ENCODE measurements around the gene PTPN5.
"Not testable (repeated sequence)": the region's sequence is repeated elsewhere in the genome, so short reads cannot be mapped to it uniquely, and the experiment has no call there.

The PTPN5 gene

DNA sequence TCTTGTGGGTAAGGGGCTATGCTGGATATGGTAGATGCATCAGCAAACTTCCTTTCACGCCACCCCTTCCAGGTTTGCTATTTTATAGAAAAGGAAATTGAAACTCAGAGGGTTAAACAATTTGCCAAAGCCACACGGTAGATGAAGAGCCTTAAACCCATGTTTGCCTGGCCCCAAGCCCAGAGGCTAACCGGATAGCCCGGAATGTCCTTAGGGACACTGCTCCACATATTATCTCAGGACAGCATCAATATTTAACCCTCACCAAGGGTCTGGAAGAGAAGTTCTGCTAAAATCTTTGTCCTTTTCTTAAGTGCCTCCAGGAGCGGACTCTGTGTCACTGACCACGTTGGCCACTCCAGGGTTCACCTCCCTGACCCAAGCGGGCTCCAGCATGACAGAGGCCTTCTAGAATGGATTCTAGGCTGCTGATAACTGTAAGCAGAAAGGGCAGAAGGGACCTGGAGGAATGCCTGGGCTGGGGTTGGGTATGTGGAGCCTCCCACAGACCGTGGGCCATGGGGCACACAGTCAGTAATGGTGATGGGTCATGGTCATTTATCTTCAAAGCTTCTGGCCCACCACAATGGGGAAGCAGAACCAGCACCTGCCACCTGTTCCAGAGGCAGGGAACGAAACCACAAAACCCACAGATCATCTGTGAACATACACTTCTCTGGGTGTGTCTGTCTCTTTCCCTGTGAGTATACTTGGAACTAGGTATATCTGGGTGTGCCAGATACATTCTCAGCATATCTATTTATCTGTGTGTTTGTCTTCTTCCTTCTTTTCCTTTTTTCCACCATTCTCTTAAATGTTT lies 98.4 kb downstream of the PTPN5 start:
- H3K27ac ChIP-seq (replicated peaks): no peak overlapping the region
- no peak for DNase-seq (ENCODE audit: low read depth in 1 of 2, low spot score in 1 of 2)
- H3K4me3 ChIP-seq (replicated peaks; ENCODE audit: insufficient read depth, low read length): no peak overlapping the region
- TF ChIP-seq SPI1 (IDR thresholded peaks at IDR 0.05; ENCODE audit: borderline replicate concordance, low read depth) (no peak), POLR2AphosphoS5 (IDR thresholded peaks at IDR 0.05; ENCODE audit: low read depth) (no peak), CTCF (IDR thresholded peaks at IDR 0.05; ENCODE audit: insufficient read depth, low read length) (no peak), GABPA (IDR thresholded peaks at IDR 0.05; ENCODE audit: low read depth) (no peak)
- peaks cover 3% of the 10 kb centered on the region for H3K27me3 ChIP-seq (ENCODE audit: insufficient read depth, poor library complexity, severe bottlenecking)

DNA sequence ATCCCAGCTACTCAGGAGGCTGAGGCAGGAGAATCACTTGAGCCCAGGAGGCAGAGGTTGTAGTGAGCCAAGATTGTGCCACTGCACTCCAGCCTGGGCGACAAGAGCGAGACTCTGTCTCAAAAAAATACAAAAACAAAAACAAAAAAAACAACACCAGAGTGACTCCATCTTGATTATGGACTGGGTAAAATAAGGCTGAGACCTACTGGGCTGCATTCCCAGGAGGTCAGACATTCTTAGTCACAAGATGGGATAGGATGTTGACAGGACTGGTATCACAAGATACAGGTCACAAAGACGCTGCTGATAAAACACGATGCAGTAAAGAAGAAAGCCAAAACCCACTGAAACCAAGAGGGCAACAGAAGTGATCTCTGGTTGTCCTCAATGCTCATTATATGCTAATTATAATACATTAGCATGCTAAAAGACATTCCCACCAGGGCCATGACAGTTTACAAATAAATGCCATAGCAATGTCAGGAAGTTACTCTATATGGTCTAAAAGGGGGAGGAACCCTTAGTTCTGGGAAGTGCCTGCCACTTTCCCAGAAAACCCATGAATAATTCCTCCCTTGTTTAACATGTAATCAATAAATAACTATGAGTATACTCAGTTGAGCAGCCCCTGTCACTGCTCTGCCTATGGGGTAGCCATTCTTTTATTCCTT lies 100.0 kb downstream of the PTPN5 start:
- not testable (repeated sequence) for H3K27ac ChIP-seq (replicated peaks); H3K4me3 ChIP-seq (replicated peaks; ENCODE audit: insufficient read depth, low read length); DNase-seq (ENCODE audit: low read depth in 1 of 2, low spot score in 1 of 2); H3K27me3 ChIP-seq (ENCODE audit: insufficient read depth, poor library complexity, severe bottlenecking)

DNA sequence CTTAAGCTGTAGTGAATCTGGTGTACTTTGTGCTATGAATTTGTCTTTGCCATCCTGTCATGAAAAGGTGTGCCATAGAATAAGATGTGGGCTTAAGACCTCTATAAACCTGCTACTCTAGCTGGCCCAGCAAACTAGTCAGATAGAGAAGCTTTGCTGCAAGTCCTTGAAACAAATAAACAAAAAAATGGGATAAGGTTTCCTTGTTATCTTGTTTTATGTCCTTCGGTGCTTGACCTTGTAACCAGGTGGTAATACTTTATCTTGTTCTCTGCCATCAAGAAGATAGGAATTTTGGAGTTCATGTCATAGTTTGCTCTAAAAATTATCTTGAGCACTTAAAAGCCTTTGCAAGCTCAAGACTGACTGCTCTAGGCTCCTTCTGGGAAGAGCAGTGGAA lies 107.3 kb downstream of the PTPN5 start:
- H3K27me3 ChIP-seq (ENCODE audit: insufficient read depth, poor library complexity, severe bottlenecking): peaks cover 4% of the 10 kb centered on the region
- no peak overlapping the region for H3K27ac ChIP-seq (replicated peaks)
- TF ChIP-seq, protein P1, sequence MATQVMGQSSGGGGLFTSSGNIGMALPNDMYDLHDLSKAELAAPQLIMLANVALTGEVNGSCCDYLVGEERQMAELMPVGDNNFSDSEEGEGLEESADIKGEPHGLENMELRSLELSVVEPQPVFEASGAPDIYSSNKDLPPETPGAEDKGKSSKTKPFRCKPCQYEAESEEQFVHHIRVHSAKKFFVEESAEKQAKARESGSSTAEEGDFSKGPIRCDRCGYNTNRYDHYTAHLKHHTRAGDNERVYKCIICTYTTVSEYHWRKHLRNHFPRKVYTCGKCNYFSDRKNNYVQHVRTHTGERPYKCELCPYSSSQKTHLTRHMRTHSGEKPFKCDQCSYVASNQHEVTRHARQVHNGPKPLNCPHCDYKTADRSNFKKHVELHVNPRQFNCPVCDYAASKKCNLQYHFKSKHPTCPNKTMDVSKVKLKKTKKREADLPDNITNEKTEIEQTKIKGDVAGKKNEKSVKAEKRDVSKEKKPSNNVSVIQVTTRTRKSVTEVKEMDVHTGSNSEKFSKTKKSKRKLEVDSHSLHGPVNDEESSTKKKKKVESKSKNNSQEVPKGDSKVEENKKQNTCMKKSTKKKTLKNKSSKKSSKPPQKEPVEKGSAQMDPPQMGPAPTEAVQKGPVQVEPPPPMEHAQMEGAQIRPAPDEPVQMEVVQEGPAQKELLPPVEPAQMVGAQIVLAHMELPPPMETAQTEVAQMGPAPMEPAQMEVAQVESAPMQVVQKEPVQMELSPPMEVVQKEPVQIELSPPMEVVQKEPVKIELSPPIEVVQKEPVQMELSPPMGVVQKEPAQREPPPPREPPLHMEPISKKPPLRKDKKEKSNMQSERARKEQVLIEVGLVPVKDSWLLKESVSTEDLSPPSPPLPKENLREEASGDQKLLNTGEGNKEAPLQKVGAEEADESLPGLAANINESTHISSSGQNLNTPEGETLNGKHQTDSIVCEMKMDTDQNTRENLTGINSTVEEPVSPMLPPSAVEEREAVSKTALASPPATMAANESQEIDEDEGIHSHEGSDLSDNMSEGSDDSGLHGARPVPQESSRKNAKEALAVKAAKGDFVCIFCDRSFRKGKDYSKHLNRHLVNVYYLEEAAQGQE (IDR thresholded peaks at IDR 0.05; ENCODE audit: insufficient replicate concordance, low read depth): no peak
- TF ChIP-seq CTCF (IDR thresholded peaks at IDR 0.05; ENCODE audit: insufficient read depth, low read length): no peak
- no peak for TF ChIP-seq SPI1 (IDR thresholded peaks at IDR 0.05; ENCODE audit: borderline replicate concordance, low read depth)
- TF ChIP-seq GABPA (IDR thresholded peaks at IDR 0.05; ENCODE audit: low read depth): no peak
- no peak for TF ChIP-seq POLR2AphosphoS5 (IDR thresholded peaks at IDR 0.05; ENCODE audit: low read depth)
- no peak overlapping the region for H3K4me3 ChIP-seq (replicated peaks; ENCODE audit: insufficient read depth, low read length)
- no peak for DNase-seq (ENCODE audit: low read depth in 1 of 2, low spot score in 1 of 2)

DNA sequence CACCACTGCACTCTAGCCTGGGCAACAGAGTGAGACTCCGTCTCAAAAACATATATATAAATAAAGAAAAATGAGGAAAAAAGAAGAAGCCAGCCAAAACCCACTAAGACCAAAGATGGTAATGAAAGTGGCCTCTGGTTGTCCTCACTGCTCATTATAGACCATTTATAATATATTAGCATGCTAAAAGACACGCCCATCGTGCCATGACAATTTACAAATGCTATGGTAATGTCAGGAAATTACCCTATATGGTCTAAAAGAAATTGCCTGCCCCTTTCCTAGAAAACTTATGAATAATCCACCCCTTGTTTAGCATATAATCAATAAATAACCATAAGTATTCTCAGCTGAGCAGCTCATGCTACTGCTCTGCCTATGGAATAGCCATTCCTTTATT lies 109.1 kb downstream of the PTPN5 start:
- DNase-seq (ENCODE audit: low read depth in 1 of 2, low spot score in 1 of 2): no peak
- Histone ChIP-seq H3K27ac (replicated peaks) (no peak overlapping the region), H3K4me3 (replicated peaks; ENCODE audit: insufficient read depth, low read length) (no peak overlapping the region), H3K27me3 (ENCODE audit: insufficient read depth, poor library complexity, severe bottlenecking) (no peaks in the 10 kb centered on the region)
- TF ChIP-seq SPI1 (IDR thresholded peaks at IDR 0.05; ENCODE audit: borderline replicate concordance, low read depth) (no peak), CTCF (IDR thresholded peaks at IDR 0.05; ENCODE audit: insufficient read depth, low read length) (no peak), GABPA (IDR thresholded peaks at IDR 0.05; ENCODE audit: low read depth) (no peak), POLR2AphosphoS5 (IDR thresholded peaks at IDR 0.05; ENCODE audit: low read depth) (no peak)
- TF ChIP-seq, protein P1 (IDR thresholded peaks at IDR 0.05; ENCODE audit: insufficient replicate concordance, low read depth): no peak

GRCh38 chr11:18681949-18682348 lies 109.6 kb downstream of the PTPN5 start:
- not testable (repeated sequence) for H3K27ac ChIP-seq (replicated peaks); H3K27me3 ChIP-seq (ENCODE audit: insufficient read depth, poor library complexity, severe bottlenecking)

More at GRCh38 chr11:18681949-18682348, 109.6 kb downstream of the PTPN5 start:
- not testable (repeated sequence) for DNase-seq (ENCODE audit: low read depth in 1 of 2, low spot score in 1 of 2); H3K4me3 ChIP-seq (replicated peaks; ENCODE audit: insufficient read depth, low read length)

Data from HL-60 (cell line).